Uterus (tissue), 2 donors: ENCODE measurements around the gene HRG.

Experiments used
- CTCF ChIP-seq, 4 experiments: fragments of 200-600 bp in 2 of 4; fragments of 450-650 bp in 2 of 4; sonication (generic) in 2 of 4; IDR thresholded peaks; one replicate each; pipeline ENCODE4 v1.5.1; 2016 to 2019; ENCODE audit warnings: antibody characterized with exemption in 4 of 4, mild to moderate bottlenecking in 2 of 4, moderate library complexity in 1 of 4
- POLR2A ChIP-seq, 2 donors: fragments of 450-650 bp; IDR thresholded peaks; one replicate each; pipeline ENCODE4 v1.6.1; 2016; ENCODE audit warnings: antibody characterized with exemption in 2 of 2, mild to moderate bottlenecking in 1 of 2, moderate library complexity in 1 of 2

- TF ChIP-seq POLR2A (IDR thresholded peaks at IDR 0.05) = no peak
- TF ChIP-seq CTCF (IDR thresholded peaks at IDR 0.05) = no peak
These were observed 27.6 kb upstream of the HRG start for GRCh38 chr3:186638259-186638658.
